HG03175 (cell line): ENCODE data around the gene SORL1-AS1.

Source experiments
- ATAC-seq: cut with Tn5 transposase; IDR thresholded peaks from one replicate; pipeline ENCODE4 v1.9.1; 2021; ENCODE audit warnings: mild to moderate bottlenecking, moderate library complexity; ENCODE audit not compliant: unreplicated experiment

Gene SORL1-AS1

DNA sequence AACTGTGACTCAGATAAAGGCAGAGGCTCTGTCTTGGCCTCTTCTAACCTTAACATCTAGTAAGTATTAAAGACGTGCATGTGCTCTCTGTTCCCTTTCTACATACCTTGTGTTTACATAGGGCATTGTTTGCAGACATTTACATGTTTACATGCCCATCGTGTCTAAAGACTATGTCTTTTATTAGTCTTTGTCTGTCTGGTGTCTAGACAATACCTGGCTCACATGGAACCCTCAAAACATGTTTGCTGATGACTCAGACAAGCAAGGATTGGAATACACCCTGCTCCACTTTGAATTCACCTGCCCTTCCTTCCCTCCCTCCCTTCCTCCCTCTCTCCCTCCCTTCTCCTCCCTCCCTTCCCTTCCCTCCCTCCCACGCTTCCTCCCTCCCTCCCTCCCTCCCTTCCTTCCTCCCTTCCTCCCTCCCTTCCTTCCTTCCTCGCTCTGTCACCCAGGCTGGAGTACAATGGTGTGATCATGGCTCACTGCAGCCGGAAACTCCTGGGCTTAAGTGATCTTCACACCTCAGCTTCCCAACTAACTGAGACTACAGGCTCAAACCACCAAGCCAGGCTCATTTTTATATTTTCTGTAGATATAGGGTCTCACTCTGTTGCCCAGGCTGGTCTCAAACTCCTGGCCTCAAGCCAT, 23.7 kb upstream of the SORL1-AS1 start:
- no peak for ATAC-seq

DNA sequence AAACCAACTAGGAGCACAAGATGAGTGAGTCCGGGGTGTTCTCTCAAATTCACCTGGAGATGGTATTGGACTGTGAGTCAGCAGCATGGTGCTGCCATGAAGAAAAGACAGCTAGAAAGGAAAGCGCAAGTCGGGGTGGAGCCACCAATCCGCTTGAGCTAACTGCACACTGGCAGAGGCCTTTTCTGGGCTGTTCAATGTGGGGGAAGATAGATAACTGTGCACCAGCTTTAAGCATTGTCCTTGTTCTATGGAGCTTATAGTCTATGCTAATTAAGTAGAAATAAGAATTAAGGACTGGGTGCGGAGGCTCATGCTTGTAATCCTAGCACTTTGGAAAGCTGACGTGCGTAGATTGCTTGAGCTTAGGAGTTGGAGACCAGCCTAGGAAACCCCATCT, 21.9 kb upstream of the SORL1-AS1 start:
- ATAC-seq: no peak

DNA sequence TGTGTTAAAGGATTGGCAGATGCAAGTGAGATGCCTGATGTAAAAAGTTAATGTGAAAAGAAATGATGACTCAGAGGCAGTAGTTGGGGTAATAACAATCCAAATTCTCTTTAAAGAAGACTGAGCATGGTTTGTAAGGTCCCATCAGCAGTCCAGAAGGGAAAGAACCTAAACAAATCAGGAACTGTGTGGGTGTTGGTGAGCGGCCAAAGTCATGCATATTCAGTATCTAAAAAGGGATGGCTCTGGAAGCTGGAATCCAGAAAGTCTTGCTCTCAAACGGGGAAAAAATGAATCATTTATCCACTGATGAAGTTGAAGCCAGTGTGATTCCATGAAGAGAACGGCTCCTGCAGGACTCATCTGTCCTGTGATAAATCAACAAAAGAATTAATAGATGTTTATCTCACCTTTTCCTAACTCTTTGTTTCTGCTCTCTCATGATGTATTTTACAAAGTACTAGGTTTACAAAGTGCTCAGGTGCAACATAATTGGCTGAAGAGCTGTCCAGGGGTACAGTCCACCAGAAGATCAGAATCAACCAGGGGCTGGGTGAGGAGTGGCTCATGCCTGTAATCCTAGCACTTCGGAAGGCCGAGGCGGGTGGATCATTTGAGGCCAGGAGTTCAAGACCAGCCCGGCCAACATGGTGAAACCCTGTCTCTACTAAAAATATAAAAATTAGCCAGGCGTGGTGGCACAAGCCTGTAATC, 20.5 kb upstream of the SORL1-AS1 start:
- no peak for ATAC-seq

DNA sequence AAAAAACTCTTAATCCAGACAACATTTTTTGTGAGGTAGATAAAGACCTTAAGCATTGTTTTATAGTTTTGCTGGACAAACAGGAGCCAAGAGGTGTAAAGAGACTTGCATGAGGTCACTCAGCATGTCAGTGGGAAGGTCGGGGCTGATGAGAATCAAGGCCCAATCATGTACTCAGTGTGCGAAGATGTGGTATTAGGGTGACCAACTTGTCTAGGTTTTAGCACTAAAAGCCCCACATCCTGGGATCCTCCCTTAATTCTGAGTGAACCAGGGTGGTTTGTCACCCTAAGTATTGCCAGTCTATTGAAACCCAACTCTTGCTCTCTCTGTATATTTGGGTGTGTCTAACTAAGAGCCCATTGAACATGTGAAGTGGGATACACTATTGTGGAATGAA, 19.5 kb upstream of the SORL1-AS1 start:
- no peak for ATAC-seq

DNA sequence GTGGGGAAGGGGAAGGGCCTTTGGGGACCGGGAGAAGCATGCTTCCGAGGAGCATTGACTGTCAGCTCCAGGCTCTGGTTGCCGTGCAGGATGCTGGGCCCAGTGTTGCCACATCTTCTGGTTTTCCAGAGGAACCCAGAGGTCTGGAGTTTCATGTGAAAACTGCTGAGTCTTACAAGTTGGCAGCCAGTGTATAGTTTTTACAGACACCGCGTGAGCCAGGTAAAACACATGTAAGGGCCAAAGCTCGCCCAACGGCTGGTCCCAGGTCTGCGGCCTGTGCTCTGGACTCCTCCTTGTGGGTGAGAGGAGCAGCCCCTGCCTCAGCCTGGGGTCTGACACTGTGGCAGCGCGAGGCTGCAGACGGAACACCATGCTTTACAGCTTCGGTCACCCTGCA, 18.4 kb upstream of the SORL1-AS1 start:
- no peak for ATAC-seq

DNA sequence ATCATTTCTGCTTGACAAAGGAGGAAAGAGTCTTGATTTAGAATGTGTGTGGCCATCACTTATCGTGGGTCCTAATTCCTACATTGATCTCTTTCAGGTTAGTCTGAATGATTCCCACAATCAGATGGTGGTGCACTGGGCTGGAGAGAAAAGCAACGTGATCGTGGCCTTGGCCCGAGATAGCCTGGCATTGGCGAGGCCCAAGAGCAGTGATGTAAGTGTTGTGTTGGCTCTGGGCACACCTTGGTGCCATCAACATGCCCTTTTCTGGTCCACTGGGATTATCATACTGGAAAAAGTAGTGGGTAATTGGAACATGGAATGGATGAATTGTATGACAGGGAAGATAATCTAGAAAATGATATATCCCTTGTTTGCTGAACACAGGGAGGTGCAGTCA, 17.1 kb upstream of the SORL1-AS1 start:
- ATAC-seq: no peak

DNA sequence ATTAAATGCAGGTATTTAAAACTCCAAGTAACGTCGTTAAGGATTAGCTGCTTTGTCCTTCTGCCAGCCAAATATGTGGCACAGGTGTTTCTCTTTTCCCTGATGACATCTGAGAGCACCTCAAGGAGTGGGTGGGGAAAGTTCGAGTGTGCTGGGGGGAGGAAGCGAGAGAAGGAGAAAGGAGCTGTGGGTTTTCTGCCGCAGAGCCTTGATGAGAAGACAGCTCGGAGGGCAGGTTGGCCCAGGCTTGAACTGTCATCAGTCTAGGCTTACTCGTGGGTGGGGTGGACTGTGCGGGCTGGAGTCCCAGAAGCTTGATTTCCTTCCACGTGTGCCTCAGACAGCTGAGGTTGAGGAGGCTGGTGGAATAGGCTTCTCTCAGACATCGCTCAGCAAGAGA, 15.2 kb upstream of the SORL1-AS1 start:
- ATAC-seq: no peak

DNA sequence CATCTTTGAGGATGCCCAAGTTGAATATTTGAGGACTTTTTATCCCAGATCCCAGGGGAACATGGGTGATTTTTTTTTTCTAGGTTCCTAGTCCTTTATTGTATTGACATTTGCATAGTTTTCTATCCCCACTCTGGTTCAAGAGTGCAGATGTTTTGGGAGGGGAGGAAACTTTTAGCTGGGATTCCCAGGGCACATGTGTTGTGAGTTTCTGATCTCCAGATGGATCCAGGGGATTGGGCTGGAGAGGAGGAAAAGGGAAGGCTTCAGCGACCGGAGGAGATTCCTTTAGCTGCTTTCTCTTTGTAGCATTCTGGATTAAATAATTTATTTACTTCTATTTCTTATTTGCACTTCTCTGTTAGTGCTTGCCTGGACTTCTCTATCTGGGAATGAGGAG, 14.7 kb upstream of the SORL1-AS1 start:
- ATAC-seq: no peak

DNA sequence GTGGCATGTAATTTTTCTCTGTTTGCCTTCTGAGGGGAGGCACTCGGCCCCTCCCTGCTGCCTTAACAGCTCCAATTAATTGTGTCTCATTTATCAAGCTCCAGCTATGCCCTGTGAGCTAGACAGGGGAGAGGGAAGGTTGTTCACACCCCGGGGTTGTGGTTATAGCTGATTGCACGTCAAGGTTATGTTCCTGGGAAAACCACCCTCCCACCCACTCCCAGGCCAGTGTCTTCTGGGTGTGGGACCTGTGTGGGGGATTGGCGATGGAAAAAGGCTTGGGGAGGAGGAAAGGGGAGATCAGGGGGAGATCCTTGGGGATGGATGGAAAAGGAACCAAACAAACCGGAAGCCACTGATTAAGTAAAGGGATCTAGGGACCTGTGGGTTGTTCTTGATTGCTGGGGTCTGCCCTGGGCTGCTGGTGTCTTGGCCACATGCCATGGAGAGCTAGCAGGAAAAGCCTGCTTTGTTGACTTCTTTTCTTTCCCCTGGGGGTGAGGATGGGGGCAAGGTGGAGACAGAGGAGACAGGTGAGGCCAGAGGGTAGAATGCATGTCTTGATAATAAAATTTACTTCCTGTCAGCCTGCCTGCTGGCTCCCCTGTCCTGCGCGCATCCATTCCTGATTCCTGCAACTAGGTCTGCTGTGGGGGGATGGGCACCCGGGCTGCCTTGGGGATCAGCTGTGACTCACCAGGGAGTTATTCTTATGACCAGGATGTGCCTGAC, 13.5 kb upstream of the SORL1-AS1 start:
- ATAC-seq: no peak

DNA sequence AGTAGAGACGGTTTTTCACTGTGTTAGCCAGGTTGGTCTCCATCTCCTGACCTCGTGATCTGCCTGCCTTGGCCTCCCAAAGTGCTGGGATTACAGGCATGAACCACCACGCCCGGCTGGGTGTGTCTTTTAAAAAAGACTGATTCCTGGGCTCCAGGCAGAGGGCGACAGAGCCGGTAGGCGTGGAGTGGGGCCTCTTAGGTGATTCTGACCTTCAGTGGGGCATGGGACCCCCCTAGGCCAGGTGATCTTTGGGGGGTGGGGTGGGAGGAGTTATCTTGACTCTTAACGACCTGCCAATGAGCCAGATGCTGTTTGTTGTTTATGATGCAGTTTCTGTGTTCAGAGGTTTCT, 12.9 kb upstream of the SORL1-AS1 start:
- ATAC-seq: no peak

DNA sequence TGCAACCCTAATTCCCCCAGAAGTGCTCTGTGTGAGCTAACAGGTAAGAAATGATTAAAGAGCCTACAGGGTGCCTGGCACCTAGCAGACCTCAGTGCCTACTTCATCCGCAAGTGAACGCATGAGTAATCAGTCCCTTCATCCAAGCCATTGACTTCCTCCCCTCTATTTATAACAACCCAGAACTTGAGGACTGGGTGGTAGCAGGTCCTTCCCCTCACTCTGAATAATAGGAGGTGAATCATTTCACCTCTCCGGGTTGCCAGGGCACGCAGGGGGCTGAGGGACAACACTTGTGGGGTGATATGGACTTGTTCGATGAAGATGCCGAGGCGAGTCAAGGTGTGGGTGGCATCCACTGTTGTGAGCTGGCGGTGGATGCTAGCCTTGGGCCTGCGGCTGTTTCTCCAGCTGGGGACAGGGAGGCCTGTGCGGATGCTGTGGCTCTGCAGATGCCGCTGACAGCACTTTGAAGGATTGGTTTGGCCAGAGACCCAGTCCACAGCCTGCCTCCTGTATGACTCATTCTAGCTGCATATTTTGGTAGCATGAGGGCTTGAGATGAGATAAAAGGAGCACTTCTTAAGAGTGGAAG, 11.7 kb upstream of the SORL1-AS1 start:
- peak; percentile 47 for ATAC-seq

DNA sequence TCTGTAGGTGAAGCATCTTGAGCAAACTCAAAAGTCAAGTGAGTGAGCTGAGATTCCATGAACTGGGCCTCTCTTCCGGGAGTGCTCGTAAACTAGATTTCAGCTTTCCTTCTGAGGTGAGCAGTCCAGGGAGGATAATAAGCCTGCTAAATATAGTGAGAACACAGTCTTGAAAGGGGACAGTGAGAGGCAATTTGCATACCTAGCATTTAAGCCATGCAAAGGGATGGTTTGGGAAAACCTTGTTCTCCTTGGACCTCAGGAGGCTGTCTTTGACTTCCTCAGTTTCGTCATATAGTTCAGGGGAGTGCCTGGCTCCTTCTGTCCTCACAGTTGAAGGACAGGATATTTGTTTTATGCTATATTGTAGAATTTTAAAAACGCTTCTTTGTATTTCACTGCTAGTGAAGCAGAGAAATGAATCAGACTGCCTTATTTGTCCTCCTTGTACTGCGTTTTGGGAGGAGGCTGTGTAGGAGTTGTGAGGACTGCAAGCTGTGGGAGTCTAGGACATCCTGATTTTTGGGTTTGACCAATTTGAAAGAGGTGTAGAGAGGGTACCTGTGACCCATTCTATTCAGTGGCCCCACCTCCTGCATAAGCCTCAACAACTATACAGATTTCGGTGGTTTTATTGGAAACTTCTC, 11.0 kb upstream of the SORL1-AS1 start:
- peak; percentile 1 for ATAC-seq

DNA sequence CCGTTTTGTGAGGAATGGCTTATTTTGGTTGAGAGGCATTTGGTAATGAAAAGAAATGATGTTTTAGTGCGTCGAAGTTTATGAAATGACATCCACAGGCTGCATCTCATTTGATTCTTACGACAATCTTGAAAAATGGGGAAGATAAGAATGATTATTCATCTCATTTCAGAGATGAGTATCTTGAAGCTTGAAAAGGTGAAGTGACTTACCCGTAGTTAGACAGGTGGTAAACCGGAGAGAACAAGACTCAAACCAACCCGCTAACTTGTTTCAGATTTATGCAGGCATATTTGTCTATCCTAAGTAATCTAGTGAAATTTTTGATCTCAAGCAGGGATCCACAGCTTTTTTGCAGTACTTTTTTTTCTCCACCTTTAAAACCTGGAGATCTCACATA, 9.1 kb upstream of the SORL1-AS1 start:
- ATAC-seq: no peak

DNA sequence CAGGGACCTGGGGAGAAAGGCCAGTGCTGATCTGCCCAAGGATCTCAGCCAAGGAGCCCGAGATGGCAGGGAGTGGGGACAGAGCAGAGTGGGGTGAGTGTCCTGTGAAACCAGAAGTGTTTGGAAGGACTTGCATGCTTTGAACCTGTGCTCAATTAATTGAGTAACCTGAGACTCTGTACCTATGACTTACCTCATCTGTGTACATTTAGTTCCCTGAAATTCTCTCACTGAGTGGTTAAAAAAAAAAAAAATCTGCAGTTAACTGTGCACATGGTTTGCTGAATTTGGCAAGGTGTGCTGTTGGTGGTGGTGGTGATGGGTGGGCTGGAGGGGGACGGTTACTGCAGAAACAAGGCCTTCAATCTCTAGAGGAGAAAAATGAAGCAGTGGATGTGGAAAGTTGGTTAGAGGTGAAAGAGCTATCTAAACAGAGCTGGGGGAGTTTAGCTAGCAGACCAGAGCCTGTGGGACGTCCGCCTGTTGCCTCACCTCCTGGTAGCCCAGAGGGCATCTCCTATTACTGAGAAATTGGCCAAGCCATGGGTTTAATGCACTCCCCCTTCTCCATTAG, 8.3 kb upstream of the SORL1-AS1 start:
- no peak for ATAC-seq

DNA sequence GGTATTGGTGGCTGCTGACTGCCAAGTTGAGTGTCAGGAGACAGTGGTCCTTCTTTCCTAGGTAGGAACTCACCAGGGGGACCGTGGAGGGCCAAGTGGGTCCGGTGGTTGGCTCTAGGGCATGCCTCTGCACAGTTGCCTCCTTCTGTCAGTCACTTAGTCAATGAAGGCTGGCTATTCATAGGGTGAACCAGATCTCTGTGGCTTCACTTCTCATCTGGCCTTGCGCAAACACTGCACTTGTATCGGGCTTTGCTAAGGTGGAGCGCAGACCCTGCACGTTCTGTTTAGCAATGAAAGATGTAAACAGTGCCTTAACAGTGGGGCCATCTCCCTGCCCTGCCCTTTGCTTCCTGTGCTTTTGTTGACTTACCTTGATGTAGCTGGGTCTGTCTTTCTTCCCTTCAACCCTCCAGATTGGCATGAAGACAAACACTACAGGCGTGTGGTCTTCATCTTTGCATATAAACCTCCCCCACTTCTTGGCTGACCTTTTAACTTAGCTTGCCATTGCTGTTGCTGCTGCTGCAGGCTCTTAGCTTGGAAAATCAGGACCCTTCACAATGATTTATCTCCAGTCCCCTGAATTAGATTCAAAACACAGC, 6.7 kb upstream of the SORL1-AS1 start:
- ATAC-seq: no peak

DNA sequence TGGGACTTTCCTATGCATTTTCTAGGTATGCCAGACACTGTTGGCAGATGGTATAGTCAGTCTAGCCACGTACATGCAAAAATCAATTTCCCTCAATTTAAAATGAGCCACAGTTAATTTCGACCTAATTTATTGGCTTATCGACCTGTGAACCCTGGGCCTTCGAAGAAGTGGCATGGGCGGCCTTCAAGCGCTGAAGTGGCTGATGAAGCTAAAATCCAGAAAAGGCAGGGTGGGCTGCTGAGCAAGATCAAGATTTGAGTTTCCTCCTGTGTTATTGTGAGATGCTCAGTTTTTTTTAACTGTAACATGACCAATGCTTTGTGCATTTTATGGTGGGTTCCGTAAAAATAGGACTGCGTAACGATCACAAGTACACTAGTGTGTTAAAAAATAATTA, 5.8 kb upstream of the SORL1-AS1 start:
- no peak for ATAC-seq

DNA sequence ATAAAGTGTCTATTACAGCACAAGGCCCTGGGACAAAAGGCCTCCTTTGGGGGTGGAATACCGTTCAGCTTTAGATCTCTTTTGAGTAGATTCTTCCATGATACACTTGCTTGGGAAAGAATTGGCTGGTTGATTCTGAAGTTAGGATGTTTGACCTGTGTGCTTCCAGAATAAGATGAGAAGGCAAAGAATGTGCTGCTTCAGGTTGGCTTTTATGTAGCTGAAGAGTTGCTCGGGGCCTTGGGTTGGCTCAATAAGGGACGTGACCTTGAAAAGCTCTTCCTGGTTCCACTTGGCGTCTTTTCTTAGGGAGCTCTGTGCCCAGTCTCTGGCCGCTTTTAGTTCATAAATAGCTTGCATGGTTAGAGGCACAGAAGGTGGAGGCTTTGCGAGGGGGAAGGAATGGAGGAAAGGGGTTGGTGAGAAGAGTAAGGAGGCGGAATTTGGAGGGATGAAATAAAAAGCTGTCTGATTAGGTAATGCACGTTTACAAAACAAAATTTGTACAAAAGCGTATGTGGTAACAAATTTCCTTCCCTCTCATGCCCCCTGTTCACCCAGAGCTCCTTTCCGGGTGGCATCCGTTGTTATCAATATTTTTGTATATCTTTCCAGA, 4.2 kb upstream of the SORL1-AS1 start:
- ATAC-seq: no peak

DNA sequence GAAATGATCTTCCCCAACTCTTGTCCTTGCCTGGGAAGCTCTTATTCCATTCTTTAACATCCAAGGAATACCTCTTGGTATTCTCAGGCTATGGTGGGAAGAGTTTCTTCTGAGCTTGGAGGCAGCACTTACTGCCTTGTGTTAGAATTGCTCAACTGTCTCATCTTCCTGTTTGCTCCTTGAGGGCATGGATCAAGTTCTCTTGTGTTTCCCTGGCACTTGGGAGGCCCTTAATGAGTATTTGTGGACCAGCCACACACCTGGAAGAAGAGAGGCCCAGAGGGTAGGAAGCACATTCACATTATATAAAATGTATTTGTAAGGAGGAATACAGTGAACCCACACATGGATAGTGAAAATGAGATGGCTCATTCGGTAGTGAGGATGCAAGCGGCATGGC, 3.4 kb upstream of the SORL1-AS1 start:
- ATAC-seq: no peak

DNA sequence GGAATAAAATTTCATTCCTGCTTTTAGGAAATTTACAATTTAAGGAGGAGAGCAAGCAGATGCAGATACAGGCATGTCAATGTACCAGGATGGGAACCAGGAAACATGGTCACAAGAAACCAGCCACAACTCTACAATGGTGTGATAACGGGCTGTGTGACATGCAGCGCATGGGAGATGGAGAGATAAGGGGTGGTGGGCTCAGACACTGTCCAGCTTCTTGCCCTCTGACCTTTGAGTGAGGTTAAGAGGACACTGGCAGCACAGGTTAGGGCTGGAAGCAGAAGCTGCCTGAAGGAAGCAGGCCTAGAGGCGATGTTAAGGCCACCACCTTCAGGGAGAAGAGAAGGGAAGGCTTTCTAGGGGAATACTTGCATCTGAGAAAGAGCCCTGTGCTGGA, 2.3 kb upstream of the SORL1-AS1 start:
- no peak for ATAC-seq

DNA sequence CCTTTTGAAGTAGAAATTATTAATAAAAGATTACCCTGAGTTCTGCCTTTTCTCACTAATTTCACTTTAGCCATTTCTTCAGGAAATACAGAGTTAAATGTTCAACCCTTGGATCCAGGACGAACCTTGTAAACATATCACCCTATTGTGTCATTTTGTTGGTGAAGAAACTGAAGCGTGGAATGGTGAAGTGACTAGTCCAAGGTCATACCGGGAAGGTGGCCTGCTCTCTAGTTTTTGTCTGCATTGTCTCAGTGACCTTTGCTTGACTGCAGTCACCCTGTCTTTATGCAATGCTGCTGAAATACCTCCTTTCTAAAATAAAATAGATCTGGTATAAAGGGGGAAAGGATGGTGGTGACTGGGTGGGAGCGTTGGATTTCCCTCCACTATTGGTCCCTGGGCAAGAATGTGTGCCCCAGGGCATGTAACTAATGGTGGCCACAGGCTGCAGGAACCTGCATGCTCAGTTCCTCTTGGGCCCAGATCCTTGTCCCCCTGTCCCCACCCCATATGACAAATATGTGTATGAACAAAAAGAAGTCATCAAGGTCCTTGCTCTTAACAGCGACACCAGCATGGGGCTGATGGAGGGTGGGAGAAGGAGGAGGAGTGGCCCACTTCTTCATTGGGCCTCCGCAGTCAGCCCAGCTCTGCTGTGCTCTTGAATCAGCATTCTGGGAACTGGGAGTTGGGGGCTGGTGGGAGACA, 977 bp upstream of the SORL1-AS1 start:
- ATAC-seq: no peak
